Vagina (tissue), 2 donors: ENCODE measurements around the gene EDN1.

Experiments
- POLR2A ChIP-seq, 2 donors: fragments of 450-650 bp; IDR thresholded peaks; one replicate each; pipeline ENCODE4 v1.6.1; 2017; ENCODE audit warnings: antibody characterized with exemption in 2 of 2, mild to moderate bottlenecking in 2 of 2, moderate library complexity in 2 of 2
- TF ChIP-seq, protein P1 (sequence below), 3 experiments: fragments of 450-650 bp in 2 of 3; fragments of 200-600 bp in 1 of 3; sonication (generic) in 1 of 3; IDR thresholded peaks; one replicate each; pipeline ENCODE4 v1.5.1; 2017 to 2019; ENCODE audit warnings: antibody characterized with exemption in 3 of 3, mild to moderate bottlenecking in 2 of 3, moderate library complexity in 2 of 3

DNA sequence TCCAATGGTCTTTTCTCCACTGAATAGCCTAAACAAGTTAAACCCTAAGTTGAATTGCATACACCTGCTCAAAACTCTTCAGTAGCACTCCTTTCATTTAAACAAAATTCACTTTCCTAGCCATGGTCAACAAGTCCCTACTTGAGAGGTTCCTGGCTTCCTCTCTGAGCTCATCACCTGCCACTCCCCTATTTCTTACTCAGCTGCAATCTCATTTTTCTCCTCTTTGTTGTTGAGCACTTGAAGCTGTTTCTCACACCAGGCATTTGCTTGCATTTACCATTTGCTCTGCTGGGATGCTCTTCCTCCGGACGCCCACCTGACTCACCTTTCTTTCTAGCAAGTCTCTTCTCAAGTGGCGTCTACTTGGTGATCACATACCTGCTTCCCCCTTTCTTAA is 38.5 kb downstream of the EDN1 start:
- TF ChIP-seq, protein P1, sequence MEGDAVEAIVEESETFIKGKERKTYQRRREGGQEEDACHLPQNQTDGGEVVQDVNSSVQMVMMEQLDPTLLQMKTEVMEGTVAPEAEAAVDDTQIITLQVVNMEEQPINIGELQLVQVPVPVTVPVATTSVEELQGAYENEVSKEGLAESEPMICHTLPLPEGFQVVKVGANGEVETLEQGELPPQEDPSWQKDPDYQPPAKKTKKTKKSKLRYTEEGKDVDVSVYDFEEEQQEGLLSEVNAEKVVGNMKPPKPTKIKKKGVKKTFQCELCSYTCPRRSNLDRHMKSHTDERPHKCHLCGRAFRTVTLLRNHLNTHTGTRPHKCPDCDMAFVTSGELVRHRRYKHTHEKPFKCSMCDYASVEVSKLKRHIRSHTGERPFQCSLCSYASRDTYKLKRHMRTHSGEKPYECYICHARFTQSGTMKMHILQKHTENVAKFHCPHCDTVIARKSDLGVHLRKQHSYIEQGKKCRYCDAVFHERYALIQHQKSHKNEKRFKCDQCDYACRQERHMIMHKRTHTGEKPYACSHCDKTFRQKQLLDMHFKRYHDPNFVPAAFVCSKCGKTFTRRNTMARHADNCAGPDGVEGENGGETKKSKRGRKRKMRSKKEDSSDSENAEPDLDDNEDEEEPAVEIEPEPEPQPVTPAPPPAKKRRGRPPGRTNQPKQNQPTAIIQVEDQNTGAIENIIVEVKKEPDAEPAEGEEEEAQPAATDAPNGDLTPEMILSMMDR (IDR thresholded peaks at IDR 0.05): no peak
- TF ChIP-seq POLR2A (IDR thresholded peaks at IDR 0.05): no peak
